ENCODE measurements around the gene UGT1A9.

The UGT1A9 gene

GRCh38 chr2:233772153-233772552 lies 100.5 kb downstream of the UGT1A9 start:
- H3K4me3 ChIP-seq (ENCODE audit: low read length), result no peak overlapping the region
- TF ChIP-seq, protein P1, sequence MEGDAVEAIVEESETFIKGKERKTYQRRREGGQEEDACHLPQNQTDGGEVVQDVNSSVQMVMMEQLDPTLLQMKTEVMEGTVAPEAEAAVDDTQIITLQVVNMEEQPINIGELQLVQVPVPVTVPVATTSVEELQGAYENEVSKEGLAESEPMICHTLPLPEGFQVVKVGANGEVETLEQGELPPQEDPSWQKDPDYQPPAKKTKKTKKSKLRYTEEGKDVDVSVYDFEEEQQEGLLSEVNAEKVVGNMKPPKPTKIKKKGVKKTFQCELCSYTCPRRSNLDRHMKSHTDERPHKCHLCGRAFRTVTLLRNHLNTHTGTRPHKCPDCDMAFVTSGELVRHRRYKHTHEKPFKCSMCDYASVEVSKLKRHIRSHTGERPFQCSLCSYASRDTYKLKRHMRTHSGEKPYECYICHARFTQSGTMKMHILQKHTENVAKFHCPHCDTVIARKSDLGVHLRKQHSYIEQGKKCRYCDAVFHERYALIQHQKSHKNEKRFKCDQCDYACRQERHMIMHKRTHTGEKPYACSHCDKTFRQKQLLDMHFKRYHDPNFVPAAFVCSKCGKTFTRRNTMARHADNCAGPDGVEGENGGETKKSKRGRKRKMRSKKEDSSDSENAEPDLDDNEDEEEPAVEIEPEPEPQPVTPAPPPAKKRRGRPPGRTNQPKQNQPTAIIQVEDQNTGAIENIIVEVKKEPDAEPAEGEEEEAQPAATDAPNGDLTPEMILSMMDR (IDR thresholded peaks at IDR 0.05; ENCODE audit: insufficient read depth, low read depth, low read length, missing control alignments), result no peak
- DNase-seq (ENCODE audit: low read depth), result no peak

DNA sequence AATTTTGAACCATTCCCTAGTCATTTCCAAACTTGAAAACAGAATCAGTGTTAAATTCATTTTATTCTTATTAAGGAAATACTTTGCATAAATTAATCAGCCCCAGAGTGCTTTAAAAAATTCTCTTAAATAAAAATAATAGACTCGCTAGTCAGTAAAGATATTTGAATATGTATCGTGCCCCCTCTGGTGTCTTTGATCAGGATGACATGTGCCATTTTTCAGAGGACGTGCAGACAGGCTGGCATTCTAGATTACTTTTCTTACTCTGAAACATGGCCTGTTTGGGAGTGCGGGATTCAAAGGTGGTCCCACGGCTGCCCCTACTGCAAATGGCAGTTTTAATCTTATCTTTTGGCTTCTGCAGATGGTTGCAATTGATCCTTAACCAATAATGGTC lies 100.9 kb downstream of the UGT1A9 start:
- H3K4me3 ChIP-seq (ENCODE audit: low read length), result no peak overlapping the region

DNA sequence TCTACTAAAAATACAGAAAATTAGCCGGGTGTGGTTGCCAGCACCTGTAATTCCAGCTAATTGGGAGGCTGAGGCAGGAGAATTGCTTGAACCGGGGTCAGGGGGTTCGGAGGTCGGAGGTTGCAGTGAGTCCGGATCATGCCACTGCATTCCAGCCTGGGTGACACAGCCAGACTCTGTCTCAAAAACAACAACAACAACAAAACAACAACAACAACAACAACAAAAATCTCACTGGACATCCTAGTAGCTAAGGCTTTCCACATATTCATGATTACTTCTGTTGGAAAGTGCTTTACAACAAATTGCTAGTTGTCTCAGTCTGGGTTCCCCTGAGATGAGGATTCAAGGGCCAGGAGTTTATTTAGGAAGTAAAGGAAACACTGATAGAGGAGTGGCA lies 102.2 kb downstream of the UGT1A9 start:
- no peak for DNase-seq (ENCODE audit: low read depth)
- no peak overlapping the region for H3K4me3 ChIP-seq (ENCODE audit: low read length)
- TF ChIP-seq, protein P1 (IDR thresholded peaks at IDR 0.05; ENCODE audit: insufficient read depth, low read depth, low read length, missing control alignments), result no peak

More for the DNA sequence above, 100.9 kb downstream of the UGT1A9 start:
- TF ChIP-seq, protein P1 (IDR thresholded peaks at IDR 0.05; ENCODE audit: insufficient read depth, low read depth, low read length, missing control alignments), result no peak
- DNase-seq (ENCODE audit: low read depth), result no peak

- no peak overlapping the region for H3K4me3 ChIP-seq (ENCODE audit: low read length)
- TF ChIP-seq, protein P1 (IDR thresholded peaks at IDR 0.05; ENCODE audit: insufficient read depth, low read depth, low read length, missing control alignments), result no peak
- DNase-seq (ENCODE audit: low read depth), result no peak
These were observed 103.7 kb downstream of the UGT1A9 start for GRCh38 chr2:233775414-233775813.

DNA sequence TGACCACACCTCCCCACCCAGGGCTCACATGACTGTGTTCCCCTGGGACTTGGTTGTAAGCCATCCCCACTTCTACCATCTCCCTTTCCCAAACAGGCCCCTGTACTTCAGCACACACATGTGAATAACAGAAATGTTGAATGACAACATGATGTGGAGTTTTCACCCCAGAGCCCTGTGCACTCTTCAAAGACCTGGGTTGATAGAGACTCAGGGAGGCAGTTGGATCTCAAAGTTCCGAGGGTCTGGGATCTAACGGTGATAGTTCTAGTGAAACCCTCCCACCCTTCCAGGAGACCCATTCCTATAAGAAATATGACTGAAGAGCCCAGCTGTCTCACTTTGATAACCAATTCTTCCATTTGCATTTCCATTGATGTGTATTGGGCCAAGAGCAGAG lies 106.3 kb downstream of the UGT1A9 start, which contains the start of gene MROH2A:
Gene MROH2A, plus strand, starts transcription at position 301 of the 400 bp plus-strand sequence. CDS start 1,029 bp downstream, outside the sequence.
- DNase-seq (ENCODE audit: low read depth), result no peak
- TF ChIP-seq, protein P1 (IDR thresholded peaks at IDR 0.05; ENCODE audit: insufficient read depth, low read depth, low read length, missing control alignments), result no peak
- no peak within 1 kb of the TSS for H3K4me3 ChIP-seq (ENCODE audit: low read length)

DNA sequence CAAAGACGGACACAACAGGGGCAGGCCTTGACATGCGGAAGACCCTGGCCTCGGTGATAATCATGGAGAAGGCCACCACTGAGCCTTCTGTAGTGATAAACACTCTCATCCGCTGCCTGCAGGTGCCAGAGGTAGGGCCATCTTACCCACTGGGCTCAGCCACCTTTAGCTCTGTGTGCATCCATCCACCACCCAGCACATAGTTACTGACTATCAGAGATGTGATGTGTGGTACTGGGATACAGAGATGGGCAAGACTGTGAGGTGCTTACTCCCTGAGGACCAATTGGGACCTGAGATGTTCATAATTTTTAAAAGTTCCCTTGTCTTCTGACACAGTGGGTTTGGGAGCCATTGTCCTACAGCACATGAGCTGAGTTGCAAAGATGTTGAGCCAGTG lies 108.0 kb downstream of the UGT1A9 start:
- no peak overlapping the region for H3K4me3 ChIP-seq (ENCODE audit: low read length)
- TF ChIP-seq, protein P1 (IDR thresholded peaks at IDR 0.05; ENCODE audit: insufficient read depth, low read depth, low read length, missing control alignments), result no peak
- no peak for DNase-seq (ENCODE audit: low read depth)

DNA sequence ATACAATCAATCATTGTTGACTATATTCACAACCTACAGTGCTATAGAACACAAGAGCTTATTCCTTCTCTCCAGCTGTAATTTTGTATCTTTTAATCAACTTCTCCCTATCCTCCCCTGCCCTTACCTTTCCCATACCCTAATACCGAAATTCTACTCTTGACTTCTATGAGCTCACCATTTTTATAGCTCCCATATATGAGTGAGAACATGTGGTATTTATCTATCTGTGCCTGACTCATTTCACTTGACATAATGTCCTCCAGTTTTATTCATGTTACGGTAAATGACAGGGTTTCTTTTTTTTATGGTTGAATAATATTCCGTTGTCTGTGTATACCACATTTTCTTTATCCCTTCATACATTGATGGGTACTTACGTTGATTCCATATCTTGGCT lies 109.1 kb downstream of the UGT1A9 start:
- TF ChIP-seq, protein P1 (IDR thresholded peaks at IDR 0.05; ENCODE audit: insufficient read depth, low read depth, low read length, missing control alignments), result no peak

More for the DNA sequence above, 109.1 kb downstream of the UGT1A9 start:
- no peak overlapping the region for H3K4me3 ChIP-seq (ENCODE audit: low read length)
- DNase-seq (ENCODE audit: low read depth), result no peak
